ENCODE data around the gene ABCC5. TPM values are rescaled to one million over a fixed set of nuclear protein-coding genes. Genes with fewer than 3 reads are reported as not detected.

Gene ABCC5
- total and polyA plus RNA-seq, 5 experiments from 2014 or later = 10.9 to 43.7 (median 12.8) TPM

- H3K36me3 Mint-ChIP-seq = peaks cover 0 to 59% (median 13%) of the 10 kb centered on the region in 3 donors
- H3K27ac Mint-ChIP-seq = peak overlapping the region in 2 of 10 donors; percentile 2 to 31
- DNase-seq (no peak), ATAC-seq (no peak)
- no peaks in the 10 kb centered on the region for H3K27me3 Mint-ChIP-seq
- H3K4me1 Mint-ChIP-seq = no peaks in the 10 kb centered on the region
- H3K9me3 Mint-ChIP-seq = no peaks in the 10 kb centered on the region
- POLR2A ChIA-PET = interaction anchor here (0.7 kb wide), 1 partner anchor 40 kb away, joined by 3 read pairs; the partner anchor contains the start of gene PARL
- no peak overlapping the region for H3K4me3 Mint-ChIP-seq
Observed at GRCh38 chr3:183924956-183925355, 92.7 kb downstream of the ABCC5 start.

GRCh38 chr3:183924543-183924942, 93.1 kb downstream of the ABCC5 start:
- DNase-seq = no peak
- ATAC-seq = no peak
- Mint-ChIP-seq H3K9me3 (no peaks in the 10 kb centered on the region), H3K27me3 (no peaks in the 10 kb centered on the region), H3K4me1 (no peaks in the 10 kb centered on the region), H3K27ac (peak overlapping the region in 2 of 10 donors; percentile 2), H3K36me3 (peaks cover 0 to 63% (median 13%) of the 10 kb centered on the region in 3 donors), H3K4me3 (no peak overlapping the region)
- POLR2A ChIA-PET = no interaction called here

- H3K9me3 Mint-ChIP-seq = no peaks in the 10 kb centered on the region
- DNase-seq = no peak
- no peaks in the 10 kb centered on the region for H3K27me3 Mint-ChIP-seq
- no peak overlapping the region for H3K27ac Mint-ChIP-seq
- H3K4me1 Mint-ChIP-seq = no peaks in the 10 kb centered on the region
- POLR2A ChIA-PET = no interaction called here
- ATAC-seq = no peak
- H3K36me3 Mint-ChIP-seq = peaks cover 0 to 58% (median 13%) of the 10 kb centered on the region in 3 donors
- no peak overlapping the region for H3K4me3 Mint-ChIP-seq
Observed at GRCh38 chr3:183922421-183922820, 95.3 kb downstream of the ABCC5 start.

GRCh38 chr3:183921096-183921495, 96.6 kb downstream of the ABCC5 start:
- Mint-ChIP-seq H3K27me3 (no peaks in the 10 kb centered on the region), H3K4me1 (no peaks in the 10 kb centered on the region), H3K4me3 (no peak overlapping the region), H3K36me3 (peaks cover 0 to 45% (median 10%) of the 10 kb centered on the region in 3 donors), H3K27ac (no peak overlapping the region), H3K9me3 (no peaks in the 10 kb centered on the region)
- POLR2A ChIA-PET = no interaction called here
- ATAC-seq (no peak), DNase-seq (no peak)

GRCh38 chr3:183920416-183920815, 97.3 kb downstream of the ABCC5 start:
- H3K27ac Mint-ChIP-seq = no peak overlapping the region
- no peaks in the 10 kb centered on the region for H3K9me3 Mint-ChIP-seq
- peaks cover 0 to 43% (median 9%) of the 10 kb centered on the region in 3 donors for H3K36me3 Mint-ChIP-seq
- ATAC-seq (no peak), DNase-seq (no peak)
- no peaks in the 10 kb centered on the region for H3K4me1 Mint-ChIP-seq
- no peak overlapping the region for H3K4me3 Mint-ChIP-seq
- POLR2A ChIA-PET = no interaction called here
- H3K27me3 Mint-ChIP-seq = no peaks in the 10 kb centered on the region

GRCh38 chr3:183918178-183918577, 99.5 kb downstream of the ABCC5 start:
- H3K36me3 Mint-ChIP-seq = peaks cover 0 to 27% (median 1%) of the 10 kb centered on the region in 3 donors
- no peaks in the 10 kb centered on the region for H3K4me1 Mint-ChIP-seq
- DNase-seq (no peak), ATAC-seq (no peak)
- POLR2A ChIA-PET = interaction anchor here (0.6 kb wide), 1 partner anchor 102 kb away, joined by 5 read pairs; no protein-coding TSS in a partner anchor
- H3K9me3 Mint-ChIP-seq = no peaks in the 10 kb centered on the region
- H3K4me3 Mint-ChIP-seq = no peak overlapping the region
- H3K27ac Mint-ChIP-seq = peak overlapping the region in 2 of 10 donors; percentile 66 to 87
- H3K27me3 Mint-ChIP-seq = no peaks in the 10 kb centered on the region

- ATAC-seq (no peak), DNase-seq (no peak)
- no peak overlapping the region for H3K4me3 Mint-ChIP-seq
- H3K4me1 Mint-ChIP-seq = no peaks in the 10 kb centered on the region
- peak overlapping the region in 2 of 10 donors; percentile 66 to 87 for H3K27ac Mint-ChIP-seq
- H3K27me3 Mint-ChIP-seq = no peaks in the 10 kb centered on the region
- H3K9me3 Mint-ChIP-seq = no peaks in the 10 kb centered on the region
- POLR2A ChIA-PET = no interaction called here
- peaks cover 0 to 24% (median 0%) of the 10 kb centered on the region in 3 donors for H3K36me3 Mint-ChIP-seq
Observed at GRCh38 chr3:183917776-183918175, 99.9 kb downstream of the ABCC5 start.

GRCh38 chr3:183914856-183915255, 102.8 kb downstream of the ABCC5 start:
- Mint-ChIP-seq H3K4me3 (no peak overlapping the region), H3K9me3 (no peaks in the 10 kb centered on the region), H3K27me3 (peaks cover 0 to 8% (median 0%) of the 10 kb centered on the region in 5 donors), H3K4me1 (no peaks in the 10 kb centered on the region), H3K36me3 (peaks cover 0 to 4% (median 0%) of the 10 kb centered on the region in 3 donors), H3K27ac (no peak overlapping the region)
- no peak for ATAC-seq
- peak in 1 of 10 donors; percentile 40 for DNase-seq
- POLR2A ChIA-PET = no interaction called here

- peaks cover 0 to 8% (median 0%) of the 10 kb centered on the region in 5 donors for H3K27me3 Mint-ChIP-seq
- POLR2A ChIA-PET = interaction anchor here (0.5 kb wide), 1 partner anchor 98 kb away, joined by 4 read pairs; no protein-coding TSS in a partner anchor
- H3K4me1 Mint-ChIP-seq = no peaks in the 10 kb centered on the region
- H3K9me3 Mint-ChIP-seq = no peaks in the 10 kb centered on the region
- DNase-seq (peak in 1 of 10 donors; percentile 42), ATAC-seq (no peak)
- H3K4me3 Mint-ChIP-seq = no peak overlapping the region
- H3K36me3 Mint-ChIP-seq = no peaks in the 10 kb centered on the region
- no peak overlapping the region for H3K27ac Mint-ChIP-seq
Observed at GRCh38 chr3:183913580-183913920, 104.1 kb downstream of the ABCC5 start.

- Mint-ChIP-seq H3K27ac (no peak overlapping the region), H3K4me3 (no peak overlapping the region), H3K36me3 (no peaks in the 10 kb centered on the region), H3K9me3 (no peaks in the 10 kb centered on the region), H3K4me1 (no peaks in the 10 kb centered on the region), H3K27me3 (peaks cover 0 to 8% (median 0%) of the 10 kb centered on the region in 5 donors)
- no peak for ATAC-seq
- DNase-seq = peak in 1 of 10 donors; percentile 24
- POLR2A ChIA-PET = no interaction called here
Observed at GRCh38 chr3:183912895-183913579, 104.6 kb downstream of the ABCC5 start.

- POLR2A ChIA-PET = no interaction called here
- no peaks in the 10 kb centered on the region for H3K4me1 Mint-ChIP-seq
- no peaks in the 10 kb centered on the region for H3K36me3 Mint-ChIP-seq
Observed at GRCh38 chr3:183911763-183912506, 105.7 kb downstream of the ABCC5 start.

GRCh38 chr3:183911087-183911486, 106.6 kb downstream of the ABCC5 start:
- POLR2A ChIA-PET = no interaction called here
- DNase-seq = peak in 1 of 10 donors; percentile 22
- Mint-ChIP-seq H3K4me3 (no peak overlapping the region), H3K27me3 (peaks cover 0 to 8% (median 0%) of the 10 kb centered on the region in 5 donors), H3K9me3 (no peaks in the 10 kb centered on the region), H3K27ac (no peak overlapping the region), H3K4me1 (no peaks in the 10 kb centered on the region), H3K36me3 (no peaks in the 10 kb centered on the region)
- ATAC-seq = no peak

More at GRCh38 chr3:183911763-183912506, 105.7 kb downstream of the ABCC5 start:
- no peak overlapping the region for H3K4me3 Mint-ChIP-seq
- no peak for ATAC-seq
- DNase-seq = no peak
- H3K27ac Mint-ChIP-seq = peak overlapping the region in 2 of 10 donors; percentile 34 to 35
- H3K9me3 Mint-ChIP-seq = no peaks in the 10 kb centered on the region
- peaks cover 0 to 8% (median 0%) of the 10 kb centered on the region in 5 donors for H3K27me3 Mint-ChIP-seq

- no peak overlapping the region for H3K4me3 Mint-ChIP-seq
- ATAC-seq = no peak
- H3K36me3 Mint-ChIP-seq = no peaks in the 10 kb centered on the region
- H3K27ac Mint-ChIP-seq = no peak overlapping the region
- DNase-seq = no peak
- POLR2A ChIA-PET = no interaction called here
- peaks cover 0 to 8% (median 0%) of the 10 kb centered on the region in 5 donors for H3K27me3 Mint-ChIP-seq
- H3K9me3 Mint-ChIP-seq = no peaks in the 10 kb centered on the region
- H3K4me1 Mint-ChIP-seq = no peaks in the 10 kb centered on the region
Observed at GRCh38 chr3:183909030-183909600, 108.6 kb downstream of the ABCC5 start.

Data from naive thymus-derived CD8-positive, alpha-beta T cell (primary cell).